MCF 10A (cell line): Measurements from ENCODE around the gene GPR152. TPM values are rescaled to one million over a fixed set of nuclear protein-coding genes. Genes with fewer than 3 reads are reported as not detected.
"Not testable (repeated sequence)": the region's sequence is repeated elsewhere in the genome, so short reads cannot be mapped to it uniquely, and the experiment has no call there.

Experiments used
- BruUV-seq: library from RNA; stranded (reverse); fragments of 400-500 nt; replicated peaks from 2 replicates; lab custom pipeline; 2021; lab: Mats Ljungman, UMichigan
- CTCF ChIA-PET: fragments of 300-600 bp; sonication (Branson Sonifier 250); formaldehyde crosslinking; extraction: SDS; loops from one replicate; lab custom pipeline; 2021; ENCODE audit warnings: antibody characterized with exemption, inconsistent platforms; lab: Yijun Ruan, JAX
- POLR2A ChIA-PET: fragments of 300-600, 350-650 bp; sonication (Branson Sonifier 250); formaldehyde crosslinking; extraction: SDS; loops from one replicate; lab custom pipeline; 2020; ENCODE audit warnings: antibody characterized with exemption, inconsistent platforms; lab: Yijun Ruan, JAX
- DNase-seq: peaks from one replicate; pipeline ENCODE4 v3.0.0-alpha.2; 2018; ENCODE audit not compliant: unreplicated experiment
- H3K27ac Mint-ChIP-seq: one replicate; pipeline ENCODE4 v1.8.0; 2022; ENCODE audit warnings: mild to moderate bottlenecking, low read depth, mixed read lengths; ENCODE audit not compliant: unreplicated experiment
- H3K27me3 Mint-ChIP-seq: one replicate; pipeline ENCODE4 v1.8.0; 2022; ENCODE audit warnings: mixed read lengths; ENCODE audit not compliant: insufficient read depth, unreplicated experiment
- H3K36me3 Mint-ChIP-seq: one replicate; pipeline ENCODE4 v1.8.0; 2022; ENCODE audit warnings: mild to moderate bottlenecking, moderate library complexity, mixed read lengths; ENCODE audit not compliant: insufficient read depth, unreplicated experiment
- H3K4me1 Mint-ChIP-seq: one replicate; pipeline ENCODE4 v1.8.0; 2022; ENCODE audit warnings: mixed read lengths; ENCODE audit not compliant: insufficient read depth, unreplicated experiment
- H3K4me3 Mint-ChIP-seq: one replicate; pipeline ENCODE4 v1.8.0; 2022; ENCODE audit warnings: mild to moderate bottlenecking, moderate library complexity, mixed read lengths; ENCODE audit not compliant: unreplicated experiment
- H3K9me3 Mint-ChIP-seq: one replicate; pipeline ENCODE4 v1.8.0; 2022; ENCODE audit warnings: mixed read lengths; ENCODE audit not compliant: unreplicated experiment
- intact Hi-C: fragments of 100-400 bp; cut with micrococcal nuclease; formaldehyde crosslinking; loops from 2 replicates; pipeline ENCODE4 v1.14.1; 2022
- microRNA-seq: library from miRNA; unstranded; fragments of <30 nt; microRNA quantifications from one replicate; pipeline ENCODE4 v1.2.0, GENCODE V29; 2022
- total RNA-seq: library from RNA; stranded (reverse); gene quantifications from 2 replicates; pipeline ENCODE4 v1.2.3, GENCODE V29; 2022
- TF ChIP-seq, protein P1 (sequence below): fragments of 200-600 bp; IDR thresholded peaks from one replicate; pipeline ENCODE4 v1.8.0; 2022; ENCODE audit warnings: antibody characterized with exemption, mild to moderate bottlenecking; ENCODE audit not compliant: unreplicated experiment

GPR152 gene
- total RNA-seq, 1 experiment from 2014 or later, result not detected

GRCh38 chr11:67402192-67402839 lies 50.2 kb downstream of the GPR152 start:
- intact Hi-C loops, result not testable (repeated sequence)
- TSS peak; percentile 68 for BruUV-seq
- peak overlapping the region; percentile 71 for H3K4me3 Mint-ChIP-seq

DNA sequence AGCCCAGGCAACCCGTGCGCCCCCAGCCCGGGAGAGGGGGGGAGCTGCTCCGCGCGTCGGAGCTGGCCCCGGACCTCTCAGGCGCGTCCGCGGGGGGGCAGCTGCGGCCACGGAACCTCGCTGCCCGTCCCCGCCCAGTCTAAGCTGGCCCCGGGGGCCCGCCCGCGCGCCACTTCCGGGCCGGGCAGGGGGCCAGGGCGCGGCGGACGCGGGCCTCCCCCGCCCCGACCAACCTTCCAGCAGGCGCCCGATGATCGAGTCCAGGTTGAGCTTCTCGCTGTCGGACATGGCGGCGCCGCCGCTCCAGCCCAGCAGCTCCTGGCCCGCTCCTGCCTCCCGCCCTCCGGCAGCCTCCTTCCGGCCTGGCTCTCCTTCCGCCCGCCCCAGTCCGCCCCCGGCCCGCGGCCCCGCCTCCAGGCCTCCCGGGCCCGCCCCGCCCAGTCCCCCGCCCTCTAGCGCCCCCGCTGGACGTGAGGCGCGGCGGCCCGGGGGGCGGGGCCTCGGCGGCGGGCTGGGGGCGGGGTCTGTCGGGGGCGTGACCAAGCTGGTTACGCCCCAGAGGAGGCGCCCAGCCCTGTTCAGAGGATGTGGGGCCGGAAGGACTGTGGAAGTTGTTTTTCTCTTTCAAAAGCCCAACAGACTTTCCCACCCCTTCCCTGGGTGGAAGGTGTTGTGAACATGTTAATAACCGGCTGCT lies 50.9 kb downstream of the GPR152 start, which contains the start of gene PPP1CA:
Gene PPP1CA, minus strand, starts transcription at position 364 of the 697 bp plus-strand sequence. Its CDS starts 76 bp downstream, at position 288.
- CTCF ChIA-PET, result interaction anchor here (0.5 to 2.0 kb wide), 20 partner anchors 9 to 786 kb away, joined by 3 to 11 read pairs (median 4); partner anchors contain the start of genes GPR152, RAD9A, RPS6KB2 and TMEM134
- BruUV-seq, result no TSS peak

More at GRCh38 chr11:67402192-67402839, 50.2 kb downstream of the GPR152 start:
- POLR2A ChIA-PET, result interaction anchor here (0.6 to 3.3 kb wide), 19 partner anchors 10 to 181 kb away, joined by 3 to 61 read pairs (median 5); partner anchors contain the start of genes CDK2AP2, GSTP1, PITPNM1 and POLD4
- not testable (repeated sequence) for H3K4me1 Mint-ChIP-seq, H3K9me3 Mint-ChIP-seq, H3K27ac Mint-ChIP-seq, H3K27me3 Mint-ChIP-seq, DNase-seq
- CTCF ChIA-PET, result interaction anchor here (0.6 to 2.0 kb wide), 9 partner anchors 9 to 348 kb away, joined by 3 to 11 read pairs (median 4); partner anchors contain the start of genes GPR152 and RAD9A
- H3K36me3 Mint-ChIP-seq, result peaks cover 21% of the 10 kb centered on the region

More for the DNA sequence above, 50.9 kb downstream of the GPR152 start, which contains the start of gene PPP1CA:
- Mint-ChIP-seq H3K9me3 (no peaks in the 10 kb centered on the region), H3K27me3 (no peaks in the 10 kb centered on the region), H3K4me3 (peak within 1 kb of the TSS; percentile 71), H3K4me1 (peaks cover 9% of the 10 kb centered on the region), H3K27ac (no peak within 1 kb of the TSS), H3K36me3 (peaks cover 27% of the 10 kb centered on the region)
- intact Hi-C loops, result loop anchor here (1.0 kb wide), 2 partner anchors 68 to 105 kb away; partner anchors contain the start of gene TMEM134
- TF ChIP-seq, protein P1, sequence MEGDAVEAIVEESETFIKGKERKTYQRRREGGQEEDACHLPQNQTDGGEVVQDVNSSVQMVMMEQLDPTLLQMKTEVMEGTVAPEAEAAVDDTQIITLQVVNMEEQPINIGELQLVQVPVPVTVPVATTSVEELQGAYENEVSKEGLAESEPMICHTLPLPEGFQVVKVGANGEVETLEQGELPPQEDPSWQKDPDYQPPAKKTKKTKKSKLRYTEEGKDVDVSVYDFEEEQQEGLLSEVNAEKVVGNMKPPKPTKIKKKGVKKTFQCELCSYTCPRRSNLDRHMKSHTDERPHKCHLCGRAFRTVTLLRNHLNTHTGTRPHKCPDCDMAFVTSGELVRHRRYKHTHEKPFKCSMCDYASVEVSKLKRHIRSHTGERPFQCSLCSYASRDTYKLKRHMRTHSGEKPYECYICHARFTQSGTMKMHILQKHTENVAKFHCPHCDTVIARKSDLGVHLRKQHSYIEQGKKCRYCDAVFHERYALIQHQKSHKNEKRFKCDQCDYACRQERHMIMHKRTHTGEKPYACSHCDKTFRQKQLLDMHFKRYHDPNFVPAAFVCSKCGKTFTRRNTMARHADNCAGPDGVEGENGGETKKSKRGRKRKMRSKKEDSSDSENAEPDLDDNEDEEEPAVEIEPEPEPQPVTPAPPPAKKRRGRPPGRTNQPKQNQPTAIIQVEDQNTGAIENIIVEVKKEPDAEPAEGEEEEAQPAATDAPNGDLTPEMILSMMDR, result peak; percentile 35
- POLR2A ChIA-PET, result interaction anchor here (0.6 to 3.3 kb wide), 27 partner anchors 10 to 182 kb away, joined by 3 to 61 read pairs (median 4); partner anchors contain the start of genes AIP, ANKRD13D, CDK2AP2 and GSTP1
- DNase-seq, result peak; percentile 84

Small RNA genes lying within 50 kb of the gene (microRNA-seq; reads per million reads assigned to microRNA genes)
- 1.2 reads per million for gene MIR6752

Other genes with a start within 250 kb of the GPR152 start
- 48.1 and 50.1 TPM in 2 replicates for gene GRK2, start 186.3 kb downstream of the GPR152 start, total RNA-seq
- 39.7 and 46.2 TPM in 2 replicates for gene ANKRD13D, start 163.4 kb downstream of the GPR152 start, total RNA-seq
- 31.7 and 38.0 TPM in 2 replicates for gene SSH3, start 149.2 kb downstream of the GPR152 start, total RNA-seq
- gene POLD4, start 99.2 kb downstream of the GPR152 start, total RNA-seq, result 54.8 and 79.9 TPM in 2 replicates
- gene CLCF1, start 79.1 kb downstream of the GPR152 start, total RNA-seq, result 5.8 and 7.0 TPM in 2 replicates
- 9.9 and 18.3 TPM in 2 replicates for gene RAD9A, start 60.7 kb downstream of the GPR152 start, total RNA-seq
- 123 and 143 TPM in 2 replicates for gene PPP1CA, start 50.9 kb downstream of the GPR152 start, total RNA-seq
- not detected in 2 replicates for gene TBC1D10C, start 48.6 kb downstream of the GPR152 start, total RNA-seq
- 0.07 TPM in 1 of 2 replicates, not detected in the other for gene CARNS1, start 37.1 kb downstream of the GPR152 start, total RNA-seq
- gene RPS6KB2, start 24.2 kb downstream of the GPR152 start, total RNA-seq, result 49.8 and 60.1 TPM in 2 replicates
- gene PTPRCAP, start 15.0 kb downstream of the GPR152 start, total RNA-seq, result 0.54 and 0.86 TPM in 2 replicates
- gene CORO1B, start 9.3 kb downstream of the GPR152 start, total RNA-seq, result 44.9 and 59.8 TPM in 2 replicates
- gene CABP4, start 2.6 kb upstream of the GPR152 start, total RNA-seq, result not detected in 2 replicates
- gene TMEM134, start 16.5 kb upstream of the GPR152 start, total RNA-seq, result 49.7 and 50.1 TPM in 2 replicates
- 28.7 and 30.5 TPM in 2 replicates for gene AIP, start 30.3 kb upstream of the GPR152 start, total RNA-seq
- 38.7 and 51.0 TPM in 2 replicates for gene PITPNM1, start 52.6 kb upstream of the GPR152 start, total RNA-seq
- gene CDK2AP2, start 55.4 kb upstream of the GPR152 start, total RNA-seq, result 93.7 and 136 TPM in 2 replicates
- gene CABP2, start 70.7 kb upstream of the GPR152 start, total RNA-seq, result not detected in 2 replicates
- gene GSTP1, start 131.1 kb upstream of the GPR152 start, total RNA-seq, result 1,641 and 1,733 TPM in 2 replicates
- gene NDUFV1, start 154.2 kb upstream of the GPR152 start, total RNA-seq, result 158 and 223 TPM in 2 replicates
- gene NUDT8, start 177.2 kb upstream of the GPR152 start, total RNA-seq, result 3.6 and 6.9 TPM in 2 replicates
- not detected in 2 replicates for gene TBX10, start 187.0 kb upstream of the GPR152 start, total RNA-seq
- gene ACY3, start 198.0 kb upstream of the GPR152 start, total RNA-seq, result not detected in 2 replicates
- not detected in 2 replicates for gene ALDH3B2, start 221.9 kb upstream of the GPR152 start, total RNA-seq